GM10266 (cell line): ENCODE data around the gene VWA5B1.

Experiments
- DNase-seq: peaks from one replicate; pipeline ENCODE4 v3.0.0; 2012; ENCODE audit errors: extremely low spot score
- TF ChIP-seq, protein P1 (sequence below): IDR thresholded peaks from 2 replicates; pipeline ENCODE4 v1.5.1; 2012; ENCODE audit warnings: mild to moderate bottlenecking, low read depth; ENCODE audit not compliant: control insufficient read depth, insufficient read depth; ENCODE audit errors: missing control alignments

Gene VWA5B1

DNA sequence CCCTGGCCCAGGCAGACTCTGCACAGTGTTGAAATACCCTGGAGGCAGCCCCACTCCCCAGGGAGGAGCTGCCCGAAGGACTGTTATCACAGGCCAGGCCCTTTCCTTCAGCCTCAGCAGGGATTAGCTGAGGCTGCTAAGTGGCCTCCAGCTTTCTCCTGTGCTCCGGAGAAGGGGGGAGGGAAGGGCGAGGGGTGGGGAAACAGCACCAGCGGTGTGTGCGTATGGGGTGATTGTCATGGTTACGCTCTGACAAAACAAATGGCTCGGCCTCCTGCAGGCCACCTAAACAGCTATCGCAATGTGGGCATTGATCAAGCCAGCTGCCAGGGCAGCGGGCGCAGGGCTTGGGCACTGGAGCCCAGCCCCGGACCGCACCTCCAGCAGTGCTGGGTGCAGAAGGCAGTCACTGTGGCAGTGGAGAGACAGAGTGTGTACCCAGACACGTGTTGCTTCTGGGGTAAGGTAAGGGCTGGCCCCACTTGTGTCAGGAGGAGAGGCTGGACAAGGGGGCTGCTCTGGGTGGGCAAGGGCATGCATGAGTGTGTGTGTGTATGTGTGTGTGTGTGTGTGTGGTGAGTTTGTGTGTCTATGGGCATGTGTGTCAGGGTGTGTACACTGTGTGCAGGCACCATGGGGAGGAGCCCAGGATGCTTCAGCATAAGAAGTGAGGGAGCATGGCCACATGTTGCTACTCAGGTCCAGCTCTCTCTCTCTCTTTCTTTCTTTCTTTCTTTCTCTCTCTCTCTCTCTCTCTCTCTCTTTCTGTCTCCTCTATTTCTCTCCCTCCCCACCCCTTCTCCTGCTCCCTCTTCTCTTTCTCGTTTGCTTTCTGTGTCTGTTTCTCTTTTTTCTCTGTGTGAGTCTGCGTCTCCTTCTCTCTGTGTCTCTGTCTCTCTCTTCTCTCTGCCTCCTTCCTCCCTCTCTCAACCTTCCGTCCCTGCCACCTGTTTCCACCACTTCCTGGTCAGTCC is at the start of gene VWA5B1:
Gene VWA5B1, plus strand, starts transcription at position 252 of the 974 bp plus-strand sequence. CDS start 19,727 bp downstream, outside the sequence.
- TF ChIP-seq, protein P1, sequence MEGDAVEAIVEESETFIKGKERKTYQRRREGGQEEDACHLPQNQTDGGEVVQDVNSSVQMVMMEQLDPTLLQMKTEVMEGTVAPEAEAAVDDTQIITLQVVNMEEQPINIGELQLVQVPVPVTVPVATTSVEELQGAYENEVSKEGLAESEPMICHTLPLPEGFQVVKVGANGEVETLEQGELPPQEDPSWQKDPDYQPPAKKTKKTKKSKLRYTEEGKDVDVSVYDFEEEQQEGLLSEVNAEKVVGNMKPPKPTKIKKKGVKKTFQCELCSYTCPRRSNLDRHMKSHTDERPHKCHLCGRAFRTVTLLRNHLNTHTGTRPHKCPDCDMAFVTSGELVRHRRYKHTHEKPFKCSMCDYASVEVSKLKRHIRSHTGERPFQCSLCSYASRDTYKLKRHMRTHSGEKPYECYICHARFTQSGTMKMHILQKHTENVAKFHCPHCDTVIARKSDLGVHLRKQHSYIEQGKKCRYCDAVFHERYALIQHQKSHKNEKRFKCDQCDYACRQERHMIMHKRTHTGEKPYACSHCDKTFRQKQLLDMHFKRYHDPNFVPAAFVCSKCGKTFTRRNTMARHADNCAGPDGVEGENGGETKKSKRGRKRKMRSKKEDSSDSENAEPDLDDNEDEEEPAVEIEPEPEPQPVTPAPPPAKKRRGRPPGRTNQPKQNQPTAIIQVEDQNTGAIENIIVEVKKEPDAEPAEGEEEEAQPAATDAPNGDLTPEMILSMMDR = no peak
- DNase-seq = no peak

DNA sequence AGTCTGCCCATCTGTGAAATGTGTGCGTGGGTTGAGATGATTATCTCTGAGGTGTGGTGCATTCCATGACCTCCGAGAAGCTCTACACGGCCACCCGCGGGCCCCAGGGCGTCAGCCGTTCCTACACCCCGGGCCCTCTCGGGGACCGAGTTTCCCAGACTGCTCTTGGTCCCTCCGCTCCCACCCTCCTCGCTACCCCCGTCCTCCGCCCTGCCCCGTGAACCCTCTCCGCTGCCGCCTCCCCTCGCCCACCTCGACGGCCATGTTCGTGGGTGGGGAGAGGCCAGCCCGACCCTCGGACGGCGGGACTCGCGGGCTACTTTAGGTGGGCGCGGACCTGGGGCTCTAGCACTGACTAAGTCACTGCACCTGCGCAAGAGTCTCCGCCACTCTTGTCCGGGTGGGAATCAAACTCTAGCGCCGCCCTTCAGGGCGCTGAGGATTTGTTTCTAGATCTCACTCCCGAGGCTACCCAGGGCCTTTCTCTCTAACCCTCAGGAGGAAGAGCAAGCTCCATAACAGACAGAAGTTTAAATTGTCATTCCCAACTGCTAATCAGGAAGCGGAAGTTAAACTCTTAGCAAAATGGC is 47.7 kb upstream of the VWA5B1 start:
- no peak for DNase-seq
- TF ChIP-seq, protein P1 = no peak

DNA sequence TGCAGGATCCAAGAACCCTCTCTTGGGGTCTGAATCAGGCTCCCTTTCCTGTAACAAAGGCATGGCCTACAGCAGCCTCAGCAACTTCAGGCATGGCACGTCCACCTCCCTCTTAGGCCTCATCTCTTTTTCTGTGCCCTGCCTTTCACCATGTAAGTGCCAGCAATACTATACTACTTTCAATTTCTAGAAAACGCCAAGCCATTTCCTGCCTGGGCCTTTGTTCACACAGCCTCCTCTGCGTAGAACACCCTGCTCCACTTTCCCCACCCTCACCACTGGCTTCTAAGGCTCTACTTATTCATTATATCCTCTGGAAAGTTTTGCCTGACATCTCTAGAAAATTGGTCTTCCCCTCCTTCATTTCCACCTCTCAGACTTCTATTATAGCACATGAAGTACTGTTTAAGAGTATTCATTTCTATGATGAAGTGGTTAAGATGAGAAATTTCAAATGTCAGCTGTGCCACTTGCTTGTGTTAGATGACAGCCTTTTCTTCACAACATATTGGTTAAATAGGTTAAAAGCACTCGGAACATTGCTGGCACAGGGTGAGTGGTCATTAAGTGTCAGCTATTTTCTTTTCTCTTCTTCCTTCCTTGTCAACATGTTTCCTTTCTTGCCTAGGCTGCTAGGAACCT is 41.6 kb upstream of the VWA5B1 start:
- no peak for DNase-seq
- TF ChIP-seq, protein P1 = no peak

DNA sequence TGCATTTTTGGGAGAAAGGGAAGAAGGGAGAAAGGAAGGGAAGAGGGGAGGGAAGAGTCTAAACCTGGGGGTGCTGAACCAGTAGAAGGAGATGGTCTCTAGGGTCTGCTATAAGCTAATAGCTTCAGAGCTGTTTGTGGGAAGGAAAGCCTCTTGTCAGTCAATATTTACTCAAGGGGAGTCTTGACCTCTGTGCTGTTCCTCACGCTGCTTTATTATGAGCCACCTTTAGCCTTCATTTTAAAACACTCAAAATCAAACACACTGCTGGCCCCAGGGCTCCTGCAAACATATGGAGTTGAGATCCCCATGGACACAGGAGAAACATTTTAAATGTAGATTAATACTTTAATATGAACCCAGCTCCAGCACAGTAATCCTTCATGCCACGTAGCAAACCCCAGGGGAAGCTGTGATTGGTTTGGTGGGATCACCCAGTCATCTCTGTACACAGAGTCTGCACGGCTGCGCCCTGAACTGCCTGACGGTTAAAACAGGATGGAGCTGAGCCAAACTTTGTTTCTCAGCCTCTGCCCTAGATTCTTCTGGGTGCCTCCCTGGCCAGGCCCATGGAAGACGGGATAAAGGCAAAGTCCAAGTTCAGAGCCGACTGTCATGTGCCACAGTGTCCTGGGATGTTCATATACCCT is 40.2 kb upstream of the VWA5B1 start:
- DNase-seq = no peak
- TF ChIP-seq, protein P1 = no peak

- TF ChIP-seq, protein P1 = no peak
- no peak for DNase-seq
Observed at GRCh38 chr1:20252587-20252986, 38.1 kb upstream of the VWA5B1 start.

DNA sequence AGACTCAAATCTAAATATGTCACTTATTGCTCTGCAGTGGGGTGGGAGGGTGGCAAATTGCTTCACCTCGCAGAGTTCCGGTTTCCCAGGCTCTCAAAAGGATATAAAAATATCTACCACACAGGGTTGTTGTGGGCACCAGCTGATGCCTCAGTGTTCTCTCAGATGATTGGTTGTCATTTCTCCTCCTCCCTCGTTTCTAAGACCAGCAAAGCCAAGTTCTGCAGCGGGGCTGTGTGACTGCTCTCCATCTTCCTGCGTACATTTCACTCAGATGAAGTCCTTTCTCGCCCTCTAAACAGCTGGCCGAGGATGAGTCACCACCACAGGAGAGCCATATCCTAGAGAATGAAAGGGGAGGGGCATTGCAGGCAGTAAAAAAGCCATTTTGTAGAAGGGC is 35.0 kb upstream of the VWA5B1 start:
- DNase-seq = no peak
- TF ChIP-seq, protein P1 = no peak
